NCI-H2081 (cell line): Measurements from ENCODE around the gene IPMK.
"Not testable (repeated sequence)": the region's sequence is repeated elsewhere in the genome, so short reads cannot be mapped to it uniquely, and the experiment has no call there.

Experiments used
- DNase-seq, 2 experiments: peaks; one replicate each; lab custom pipeline; 2025; lab: John Stamatoyannopoulos, UW

Gene IPMK

GRCh38 chr10:58220769-58221451 lies 46.8 kb downstream of the IPMK start:
- no peak for DNase-seq

DNA sequence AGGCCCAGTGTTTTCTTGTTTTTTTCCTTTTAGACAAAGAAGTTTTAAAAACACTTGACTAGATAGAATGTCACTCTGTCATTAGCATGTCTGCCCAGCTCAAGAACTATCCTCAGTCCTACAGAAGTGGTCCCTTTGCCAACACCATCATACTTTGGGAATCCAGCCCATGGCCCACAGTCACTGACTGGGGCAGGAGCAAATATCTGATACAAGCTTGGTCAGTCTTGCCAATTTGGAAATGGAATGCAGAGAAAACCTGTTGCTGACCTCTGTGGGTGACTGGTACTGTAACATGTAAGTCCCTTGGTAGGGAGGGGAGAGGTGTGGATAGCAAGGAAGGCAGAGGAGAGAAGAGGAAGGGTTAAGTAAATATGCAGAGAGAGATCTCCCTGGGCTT lies 47.8 kb downstream of the IPMK start:
- DNase-seq, result no peak

- no peak for DNase-seq
Measured at GRCh38 chr10:58217612-58218011, 50.1 kb downstream of the IPMK start.

- DNase-seq, result no peak
Measured at GRCh38 chr10:58212622-58213021, 55.1 kb downstream of the IPMK start.

GRCh38 chr10:58210160-58210559 lies 57.5 kb downstream of the IPMK start:
- no peak for DNase-seq

GRCh38 chr10:58209669-58210068 lies 58.0 kb downstream of the IPMK start:
- no peak for DNase-seq

DNA sequence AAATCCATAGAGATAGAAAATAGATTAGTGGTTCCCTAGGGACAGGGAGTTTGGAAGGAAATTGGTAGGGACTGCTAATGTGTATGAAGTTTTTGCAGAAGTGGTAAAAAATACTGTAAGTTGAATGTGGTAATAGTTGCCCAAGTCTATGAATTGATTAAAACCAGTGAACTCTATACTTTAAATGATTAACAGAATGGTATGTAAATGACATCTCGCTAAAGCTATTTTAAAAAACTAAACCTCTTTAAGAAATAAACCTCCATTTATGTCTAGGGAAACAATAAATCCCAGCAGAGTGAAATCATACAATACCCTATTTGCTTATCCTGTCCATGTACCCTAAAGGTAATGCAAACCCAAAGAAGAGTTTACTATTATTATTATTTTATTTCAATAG lies 61.4 kb downstream of the IPMK start:
- no peak for DNase-seq

DNA sequence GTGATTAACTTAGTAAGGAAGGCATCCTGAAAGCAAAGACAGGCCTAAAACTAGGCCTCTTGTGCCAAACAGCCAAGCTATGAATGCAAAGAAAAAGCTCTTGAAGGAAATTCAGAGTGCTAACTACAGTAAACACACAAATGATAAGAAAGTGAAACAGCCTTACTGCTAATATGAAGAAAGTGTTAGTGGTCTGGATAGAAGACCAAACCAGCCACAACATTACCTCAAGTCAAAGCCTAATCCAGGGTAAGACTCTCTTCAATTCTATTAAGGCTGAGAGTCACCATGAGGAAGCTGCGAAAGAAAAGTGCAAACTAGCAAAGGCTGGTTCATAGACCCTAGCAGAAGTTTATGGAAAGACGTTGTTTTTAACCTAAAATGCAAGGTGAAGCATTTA lies 66.0 kb downstream of the IPMK start:
- DNase-seq, result no peak

GRCh38 chr10:58189269-58189668 lies 78.4 kb downstream of the IPMK start:
- no peak for DNase-seq

- DNase-seq, result no peak
Measured at GRCh38 chr10:58184120-58184670, 83.5 kb downstream of the IPMK start.

DNA sequence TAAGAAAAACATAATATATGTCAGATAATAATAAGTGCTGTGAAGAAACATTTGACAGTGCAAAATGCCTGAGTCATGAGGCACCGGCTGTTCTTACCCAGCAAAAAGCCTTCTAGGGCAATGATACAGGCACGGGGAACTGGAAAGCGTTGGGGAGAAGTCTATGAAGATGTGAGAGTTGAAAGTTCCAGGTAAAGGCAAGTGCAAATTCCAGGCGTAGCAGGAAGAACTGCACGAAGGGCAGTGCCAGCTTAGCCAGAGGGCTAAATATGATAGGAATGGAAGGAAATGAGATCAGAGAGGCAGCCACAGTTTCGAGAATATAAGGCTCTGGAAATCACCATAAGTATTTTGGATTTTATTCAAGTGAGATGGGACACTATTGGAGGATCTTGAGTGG lies 87.0 kb downstream of the IPMK start:
- no peak for DNase-seq

DNA sequence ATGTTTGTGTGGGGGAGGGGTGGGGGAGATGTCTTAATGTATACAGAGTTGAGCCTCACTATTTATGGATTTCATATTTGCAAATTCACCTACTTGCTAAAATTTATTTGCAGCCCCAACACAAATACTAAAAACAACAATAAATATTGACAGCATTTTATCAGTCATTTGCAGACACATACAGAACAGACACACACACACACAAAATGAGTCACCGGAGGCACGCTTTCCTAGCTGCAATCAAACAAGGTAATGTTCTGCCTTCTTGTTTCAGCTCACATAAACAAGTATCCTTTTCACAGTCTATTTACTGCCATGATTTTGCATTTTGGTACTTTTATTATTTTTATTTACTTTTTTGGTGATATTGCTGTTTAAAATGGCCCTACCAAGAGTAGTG lies 88.5 kb downstream of the IPMK start:
- DNase-seq, result no peak

DNA sequence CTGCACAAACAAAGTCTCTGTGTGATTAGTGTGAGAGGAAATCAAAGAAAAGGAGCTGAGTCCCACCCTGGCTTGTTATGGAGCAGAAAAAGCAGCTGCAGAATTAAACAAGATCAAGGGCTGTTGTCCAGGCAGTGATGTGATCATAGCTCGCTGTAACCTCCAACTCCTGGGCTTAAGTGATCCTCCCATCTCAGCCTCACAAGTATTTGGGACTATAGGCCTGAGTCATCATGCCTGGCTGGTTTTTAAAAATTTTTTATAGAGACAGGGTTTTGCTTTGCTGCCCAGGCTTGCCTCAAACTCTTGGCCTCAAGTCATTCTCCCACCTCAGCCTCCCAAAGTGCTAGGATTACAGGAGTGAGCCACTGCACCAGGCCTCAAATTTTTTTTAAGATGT lies 88.9 kb downstream of the IPMK start:
- no peak for DNase-seq

DNA sequence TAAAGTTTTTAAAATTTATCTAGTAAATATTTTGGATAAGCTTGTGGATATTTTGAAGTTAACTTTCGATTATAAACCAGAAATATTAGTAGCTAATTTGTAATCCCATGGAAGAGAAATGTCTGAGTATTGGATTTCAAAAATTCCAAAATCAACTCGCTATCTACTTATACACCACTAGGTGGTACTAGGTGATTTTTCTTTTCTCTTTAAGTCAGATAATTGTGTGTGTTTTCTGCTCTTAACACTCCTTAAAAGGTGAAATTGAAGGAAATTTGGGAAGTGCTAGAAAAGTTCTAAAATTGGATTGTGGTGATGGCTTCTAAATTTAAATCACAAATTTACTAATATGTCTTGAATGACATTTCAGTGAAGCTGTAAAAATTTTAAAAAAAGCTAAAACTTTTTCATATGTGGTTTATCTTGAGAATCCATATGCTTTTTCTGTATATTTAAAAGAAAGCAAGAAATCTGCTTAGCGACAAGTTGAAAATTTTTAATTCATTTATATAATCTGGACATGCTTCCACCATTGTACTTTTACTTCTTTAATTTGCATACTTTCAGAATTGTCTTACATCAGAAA lies 90.2 kb downstream of the IPMK start:
- DNase-seq, result peak; percentile 12 to 26

- no peak for DNase-seq
Measured at GRCh38 chr10:58175990-58176900, 91.4 kb downstream of the IPMK start.

GRCh38 chr10:58174831-58175230 lies 92.9 kb downstream of the IPMK start:
- DNase-seq, result no peak

- DNase-seq, result no peak
Measured at GRCh38 chr10:58173391-58173790, 94.3 kb downstream of the IPMK start.

- DNase-seq, result no peak
Measured at GRCh38 chr10:58171146-58171545, 96.5 kb downstream of the IPMK start.

- no peak for DNase-seq
Measured at GRCh38 chr10:58164517-58164916, 103.2 kb downstream of the IPMK start.

DNA sequence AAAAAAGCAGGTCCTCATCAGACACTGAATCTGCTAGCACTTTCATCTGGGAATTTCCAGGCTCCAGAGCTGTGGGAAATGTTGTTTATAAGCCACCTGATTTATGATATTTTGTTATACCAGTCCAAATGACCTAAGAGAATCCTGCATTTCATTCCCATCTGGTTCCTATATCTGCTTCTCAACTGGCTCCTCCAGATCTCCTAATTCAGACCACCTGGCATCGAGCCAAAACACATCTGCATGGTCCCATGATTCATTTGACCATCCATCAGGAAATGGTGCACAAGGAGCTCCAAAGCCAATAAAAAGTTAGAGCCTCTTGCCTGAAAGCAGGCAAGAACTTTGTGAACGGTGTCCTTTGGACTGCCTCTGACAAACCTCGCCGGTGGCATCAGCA lies 108.9 kb downstream of the IPMK start:
- DNase-seq, result no peak

GRCh38 chr10:58157076-58157766 lies 110.5 kb downstream of the IPMK start:
- DNase-seq, result peak in 1 of 2 experiments; percentile 10

- not testable (repeated sequence) for DNase-seq
Measured at GRCh38 chr10:58155941-58156340, 111.8 kb downstream of the IPMK start.
